Uterus (tissue), 4 donors: ENCODE results near the gene PKN3. TPM values are rescaled to one million over a fixed set of nuclear protein-coding genes. Genes with fewer than 3 reads are reported as not detected.

Experiments used
- DNase-seq, 2 donors: peaks; one replicate each; pipeline ENCODE4 v3.0.0-alpha.2; 2019 to 2020
- H3K27ac ChIP-seq, 2 donors: fragments of 200-600 bp; sonication (generic); 1 replicate in 1 of 2; 2 replicates in 1 of 2; pipeline ENCODE4 v1.5.1; 2016 to 2018
- H3K27me3 ChIP-seq, 2 donors: fragments of 200-600 bp; sonication (generic); one replicate each; pipeline ENCODE4 v1.5.1; 2018 to 2019; ENCODE audit warnings: control low read depth in 1 of 2
- H3K36me3 ChIP-seq, 2 donors: fragments of 200-600 bp; sonication (generic); one replicate each; pipeline ENCODE4 v1.5.1; 2019; ENCODE audit warnings: control low read depth in 1 of 2
- H3K4me1 ChIP-seq, 2 donors: fragments of 200-600 bp; sonication (generic); one replicate each; pipeline ENCODE4 v1.5.1; 2018 to 2019; ENCODE audit warnings: control low read depth in 1 of 2
- H3K4me3 ChIP-seq, 2 donors: fragments of 200-600 bp; sonication (generic); 1 replicate in 1 of 2; 2 replicates in 1 of 2; pipeline ENCODE4 v1.5.1; 2018 to 2019; ENCODE audit warnings: mild to moderate bottlenecking in 1 of 2
- H3K9me3 ChIP-seq, 2 donors: fragments of 200-600 bp; sonication (generic); one replicate each; pipeline ENCODE4 v1.5.1; 2019; ENCODE audit warnings: control low read depth in 1 of 2
- CTCF ChIP-seq, 4 experiments: fragments of 200-600 bp in 2 of 4; fragments of 450-650 bp in 2 of 4; sonication (generic) in 2 of 4; IDR thresholded peaks; one replicate each; pipeline ENCODE4 v1.5.1; 2016 to 2019; ENCODE audit warnings: antibody characterized with exemption in 4 of 4, mild to moderate bottlenecking in 2 of 4, moderate library complexity in 1 of 4
- POLR2A ChIP-seq, 2 donors: fragments of 450-650 bp; IDR thresholded peaks; one replicate each; pipeline ENCODE4 v1.6.1; 2016; ENCODE audit warnings: antibody characterized with exemption in 2 of 2, mild to moderate bottlenecking in 1 of 2, moderate library complexity in 1 of 2
- intact Hi-C: fragments of 100-400 bp; cut with DNase I; formaldehyde crosslinking; loops from one replicate; pipeline ENCODE4 v1.15.1; 2023; ENCODE audit warnings: low total_unique reads
- total RNA-seq, 4 donors: library from RNA; depleted of rRNA in 3 of 4; stranded (reverse); fragments of >200 nt in 3 of 4; gene quantifications; one replicate each; pipeline versions ENCODE4 v1.1.0 to v1.2.4, GENCODE V29; 2014 to 2023
- donor health status: DM: yes; HTN: yes; CAD: no.

PKN3 gene
- total RNA-seq, 4 donors from 2014 or later, result 2.4 to 19.5 (median 4.5) TPM

GRCh38 chr9:128713941-128714573 lies 11.8 kb downstream of the PKN3 start:
- Histone ChIP-seq H3K9me3 (no peaks in the 10 kb centered on the region), H3K4me3 (no peak overlapping the region), H3K36me3 (no peaks in the 10 kb centered on the region), H3K27me3 (no peaks in the 10 kb centered on the region), H3K4me1 (no peaks in the 10 kb centered on the region), H3K27ac (no peak overlapping the region)
- intact Hi-C loops, result no loop called here
- TF ChIP-seq CTCF (IDR thresholded peaks at IDR 0.05), result no peak
- no peak for TF ChIP-seq POLR2A (IDR thresholded peaks at IDR 0.05)
- no peak for DNase-seq

GRCh38 chr9:128714586-128715435 lies 12.5 kb downstream of the PKN3 start:
- Histone ChIP-seq H3K36me3 (no peaks in the 10 kb centered on the region), H3K4me3 (no peak overlapping the region), H3K4me1 (no peaks in the 10 kb centered on the region), H3K9me3 (no peaks in the 10 kb centered on the region), H3K27me3 (no peaks in the 10 kb centered on the region), H3K27ac (no peak overlapping the region)
- no peak for DNase-seq
- TF ChIP-seq POLR2A (IDR thresholded peaks at IDR 0.05) (no peak), CTCF (IDR thresholded peaks at IDR 0.05) (no peak)
- intact Hi-C loops, result no loop called here

- H3K4me1 ChIP-seq, result no peaks in the 10 kb centered on the region
- no peak overlapping the region for H3K27ac ChIP-seq
- H3K36me3 ChIP-seq, result no peaks in the 10 kb centered on the region
- intact Hi-C loops, result no loop called here
- no peak overlapping the region for H3K4me3 ChIP-seq
- no peaks in the 10 kb centered on the region for H3K27me3 ChIP-seq
- H3K9me3 ChIP-seq, result no peaks in the 10 kb centered on the region
- no peak for TF ChIP-seq CTCF (IDR thresholded peaks at IDR 0.05)
- TF ChIP-seq POLR2A (IDR thresholded peaks at IDR 0.05), result no peak
- DNase-seq, result no peak
Observed at GRCh38 chr9:128715436-128715750, 13.1 kb downstream of the PKN3 start.

GRCh38 chr9:128716581-128717254 lies 14.4 kb downstream of the PKN3 start:
- DNase-seq, result no peak
- no peak overlapping the region for H3K4me3 ChIP-seq
- TF ChIP-seq POLR2A (IDR thresholded peaks at IDR 0.05) (no peak), CTCF (IDR thresholded peaks at IDR 0.05) (no peak)
- intact Hi-C loops, result no loop called here
- H3K4me1 ChIP-seq, result no peaks in the 10 kb centered on the region
- H3K36me3 ChIP-seq, result no peaks in the 10 kb centered on the region
- H3K27ac ChIP-seq, result no peak overlapping the region
- H3K27me3 ChIP-seq, result no peaks in the 10 kb centered on the region
- no peaks in the 10 kb centered on the region for H3K9me3 ChIP-seq

GRCh38 chr9:128718047-128718446 lies 15.7 kb downstream of the PKN3 start:
- intact Hi-C loops, result no loop called here
- no peaks in the 10 kb centered on the region for H3K27me3 ChIP-seq
- no peak for TF ChIP-seq POLR2A (IDR thresholded peaks at IDR 0.05)
- no peak for TF ChIP-seq CTCF (IDR thresholded peaks at IDR 0.05)
- no peaks in the 10 kb centered on the region for H3K36me3 ChIP-seq
- no peak overlapping the region for H3K4me3 ChIP-seq
- DNase-seq, result no peak
- no peaks in the 10 kb centered on the region for H3K4me1 ChIP-seq
- no peaks in the 10 kb centered on the region for H3K9me3 ChIP-seq
- H3K27ac ChIP-seq, result no peak overlapping the region
